HG02885 (cell line): ENCODE results near the gene TSPAN4.
A peak's percentile ranks its signal among the peaks of the same experiment; 100 is the strongest.

Experiments used
- ATAC-seq: cut with Tn5 transposase; IDR thresholded peaks from one replicate; pipeline ENCODE4 v1.9.1; 2021; ENCODE audit warnings: mild to moderate bottlenecking; ENCODE audit not compliant: unreplicated experiment, poor library complexity

Gene TSPAN4

GRCh38 chr11:821512-822371, 20.9 kb upstream of the TSPAN4 start:
- no peak for ATAC-seq

- ATAC-seq, result no peak
Measured at GRCh38 chr11:823441-824291, 19.0 kb upstream of the TSPAN4 start.

GRCh38 chr11:824292-824880, 18.3 kb upstream of the TSPAN4 start:
- no peak for ATAC-seq

- ATAC-seq, result no peak
Measured at GRCh38 chr11:824942-825341, 17.7 kb upstream of the TSPAN4 start.

GRCh38 chr11:825366-826226, 17.1 kb upstream of the TSPAN4 start:
- ATAC-seq, result no peak

GRCh38 chr11:826227-826621, 16.4 kb upstream of the TSPAN4 start:
- no peak for ATAC-seq

- peak; percentile 17 for ATAC-seq
Measured at GRCh38 chr11:826836-827145, 15.9 kb upstream of the TSPAN4 start.

- ATAC-seq, result peak; percentile 62
Measured at GRCh38 chr11:827146-827896, 15.3 kb upstream of the TSPAN4 start.

GRCh38 chr11:827897-828192, 14.8 kb upstream of the TSPAN4 start, which contains the start of gene CRACR2B:
TSS of gene CRACR2B (plus strand) at chr11:827919. CDS start at chr11:828608, 689 bp downstream.
- no peak for ATAC-seq

- no peak for ATAC-seq
Measured at GRCh38 chr11:828506-829175, 14.0 kb upstream of the TSPAN4 start.

- ATAC-seq, result no peak
Measured at GRCh38 chr11:829176-829846, 13.3 kb upstream of the TSPAN4 start.

GRCh38 chr11:829847-830294, 12.8 kb upstream of the TSPAN4 start:
- no peak for ATAC-seq

- no peak for ATAC-seq
Measured at GRCh38 chr11:830295-831117, 12.1 kb upstream of the TSPAN4 start.

GRCh38 chr11:831118-831864, 11.4 kb upstream of the TSPAN4 start:
- ATAC-seq, result no peak

- ATAC-seq, result no peak
Measured at GRCh38 chr11:831961-832528, 10.6 kb upstream of the TSPAN4 start.

- peak; percentile 52 for ATAC-seq
Measured at GRCh38 chr11:832529-833113, 10.0 kb upstream of the TSPAN4 start, which contains the start of gene CD151. TSS of gene CD151 (plus strand) at chr11:832952. CDS start at chr11:836070, 3,118 bp downstream.
